BE2C (cell line): ENCODE data around the gene DROSHA.

Source experiments
- DNase-seq: peaks from one replicate; pipeline ENCODE4 v3.0.0-alpha.2; 2020
- H3K27me3 ChIP-seq: fragments of 250-450 bp; sonication (Bioruptor Pico); 2 replicates; pipeline ENCODE4 v1.5.1; 2020; ENCODE audit warnings: mild to moderate bottlenecking
- H3K36me3 ChIP-seq: fragments of 250-450 bp; sonication (Bioruptor Pico); 2 replicates; pipeline ENCODE4 v1.5.1; 2020; ENCODE audit warnings: mild to moderate bottlenecking
- H3K4me1 ChIP-seq: fragments of 250-450 bp; sonication (Bioruptor Pico); 2 replicates; pipeline ENCODE4 v1.5.1; 2020
- H3K4me3 ChIP-seq: 2 replicates; pipeline ENCODE4 v1.5.1; 2011; ENCODE audit warnings: low read depth, low read length
- H3K9me3 ChIP-seq: fragments of 250-450 bp; sonication (Bioruptor Pico); 2 replicates; pipeline ENCODE4 v1.5.1; 2020
- TF ChIP-seq, protein P1 (sequence below): IDR thresholded peaks from 2 replicates; pipeline ENCODE4 v1.5.1; 2012; ENCODE audit warnings: mild to moderate bottlenecking, low read depth, low read length

DROSHA gene

DNA sequence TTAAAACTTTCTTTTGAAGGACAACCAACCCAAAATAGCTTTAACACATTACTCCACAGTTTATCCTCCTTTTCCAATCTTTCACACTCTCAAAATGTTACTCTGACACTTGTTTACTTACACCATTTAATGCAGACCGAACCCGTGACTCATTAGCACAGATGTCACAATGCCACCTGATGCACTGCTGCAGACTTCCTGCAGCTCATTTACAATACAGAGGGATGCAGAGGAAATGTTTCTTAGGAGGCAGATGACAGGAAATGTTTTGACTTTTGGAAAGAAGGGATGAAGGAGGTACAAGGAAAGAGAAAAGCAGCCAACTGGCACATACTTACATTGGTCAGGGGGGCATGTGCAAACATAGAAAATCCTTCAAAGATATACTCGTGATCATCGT is 39.0 kb downstream of the DROSHA start:
- Histone ChIP-seq H3K9me3 (no peaks in the 10 kb centered on the region), H3K36me3 (peaks cover 75% of the 10 kb centered on the region), H3K27me3 (no peaks in the 10 kb centered on the region), H3K4me1 (no peaks in the 10 kb centered on the region), H3K4me3 (no peak overlapping the region)
- TF ChIP-seq, protein P1, sequence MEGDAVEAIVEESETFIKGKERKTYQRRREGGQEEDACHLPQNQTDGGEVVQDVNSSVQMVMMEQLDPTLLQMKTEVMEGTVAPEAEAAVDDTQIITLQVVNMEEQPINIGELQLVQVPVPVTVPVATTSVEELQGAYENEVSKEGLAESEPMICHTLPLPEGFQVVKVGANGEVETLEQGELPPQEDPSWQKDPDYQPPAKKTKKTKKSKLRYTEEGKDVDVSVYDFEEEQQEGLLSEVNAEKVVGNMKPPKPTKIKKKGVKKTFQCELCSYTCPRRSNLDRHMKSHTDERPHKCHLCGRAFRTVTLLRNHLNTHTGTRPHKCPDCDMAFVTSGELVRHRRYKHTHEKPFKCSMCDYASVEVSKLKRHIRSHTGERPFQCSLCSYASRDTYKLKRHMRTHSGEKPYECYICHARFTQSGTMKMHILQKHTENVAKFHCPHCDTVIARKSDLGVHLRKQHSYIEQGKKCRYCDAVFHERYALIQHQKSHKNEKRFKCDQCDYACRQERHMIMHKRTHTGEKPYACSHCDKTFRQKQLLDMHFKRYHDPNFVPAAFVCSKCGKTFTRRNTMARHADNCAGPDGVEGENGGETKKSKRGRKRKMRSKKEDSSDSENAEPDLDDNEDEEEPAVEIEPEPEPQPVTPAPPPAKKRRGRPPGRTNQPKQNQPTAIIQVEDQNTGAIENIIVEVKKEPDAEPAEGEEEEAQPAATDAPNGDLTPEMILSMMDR = no peak
- no peak for DNase-seq

DNA sequence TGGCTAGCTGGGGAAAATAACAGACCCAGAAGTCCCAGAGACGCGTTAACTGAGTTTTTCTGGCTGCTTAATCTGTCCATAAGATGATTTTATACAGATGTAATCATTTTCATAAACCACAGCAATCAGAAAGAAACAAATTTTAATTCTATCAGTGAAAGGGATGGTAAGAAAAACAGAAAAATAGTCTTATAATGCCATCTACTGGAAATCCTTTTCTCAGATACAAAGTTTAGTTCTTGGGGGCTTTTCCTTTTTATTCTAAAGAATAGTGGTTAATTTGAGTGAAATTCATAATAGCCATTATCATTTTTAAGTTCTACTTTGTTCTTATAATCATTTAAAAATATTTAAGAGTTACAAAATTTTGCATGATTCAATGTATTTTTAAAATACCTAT is 44.4 kb downstream of the DROSHA start:
- Histone ChIP-seq H3K36me3 (peaks cover 61% of the 10 kb centered on the region), H3K27me3 (no peaks in the 10 kb centered on the region), H3K9me3 (no peaks in the 10 kb centered on the region), H3K4me1 (no peaks in the 10 kb centered on the region), H3K4me3 (no peak overlapping the region)
- no peak for DNase-seq
- TF ChIP-seq, protein P1 = peak; percentile 14; the same call in 1 of the 2 replicates

DNA sequence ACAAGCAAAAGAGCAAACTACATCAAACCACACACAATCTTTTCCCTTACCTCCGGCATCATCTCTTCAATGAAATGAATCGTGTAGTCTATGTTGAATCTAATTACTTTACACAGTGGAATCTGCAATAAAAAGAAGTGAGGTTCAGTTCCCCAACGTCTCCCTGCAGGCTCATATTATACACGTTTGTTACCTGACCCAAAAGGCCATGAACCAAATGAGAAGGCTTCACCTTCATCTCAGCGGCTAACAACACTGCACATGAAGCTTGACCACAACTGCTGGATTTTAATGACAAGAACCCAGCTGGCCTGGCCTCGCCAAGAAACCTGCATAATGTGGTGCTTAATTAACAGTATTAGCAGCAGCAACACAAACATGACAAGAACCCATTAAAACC is 45.5 kb downstream of the DROSHA start:
- H3K9me3 ChIP-seq = no peaks in the 10 kb centered on the region
- DNase-seq = no peak
- peaks cover 61% of the 10 kb centered on the region for H3K36me3 ChIP-seq
- H3K4me1 ChIP-seq = no peaks in the 10 kb centered on the region
- H3K27me3 ChIP-seq = no peaks in the 10 kb centered on the region
- TF ChIP-seq, protein P1 = no peak
- H3K4me3 ChIP-seq = no peak overlapping the region

DNA sequence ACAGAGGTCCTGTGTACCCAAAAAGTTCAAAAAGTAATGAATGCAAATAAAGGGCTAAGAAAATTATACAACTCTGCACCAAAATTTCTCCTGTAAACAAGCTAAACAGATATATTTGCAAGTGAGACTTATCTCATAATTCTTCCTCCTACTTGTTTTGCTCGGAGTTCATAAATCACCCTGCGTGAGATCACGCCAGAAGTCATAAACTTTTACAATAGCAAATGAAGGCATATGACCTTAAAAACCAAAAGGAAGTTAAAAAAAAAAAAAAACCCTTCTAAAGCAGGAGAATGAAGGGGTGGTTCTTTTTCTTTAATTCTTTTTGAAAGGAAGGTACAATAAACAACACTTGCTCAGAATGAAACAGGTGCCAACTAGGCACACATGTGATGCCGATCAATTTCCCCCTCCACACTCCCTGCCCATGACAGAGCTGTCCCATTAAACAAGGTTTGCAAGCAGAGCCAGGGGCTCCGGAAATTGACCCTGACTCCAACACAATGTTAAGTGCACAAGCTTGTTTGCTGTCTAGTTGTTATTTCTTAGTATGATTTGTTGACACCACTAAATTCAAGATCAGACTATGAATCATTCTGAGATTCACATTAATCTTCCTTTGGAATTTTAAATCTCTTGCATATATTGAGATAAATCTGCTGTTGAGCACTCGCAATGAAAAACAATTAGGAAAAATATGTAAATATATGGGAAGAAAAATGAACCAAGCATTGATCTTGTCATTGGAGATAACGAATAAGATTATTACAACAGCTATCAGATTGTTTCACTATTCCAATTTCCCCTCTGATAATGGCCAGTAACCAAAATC is 46.3 kb downstream of the DROSHA start:
- no peak for DNase-seq
- Histone ChIP-seq H3K9me3 (no peaks in the 10 kb centered on the region), H3K36me3 (peaks cover 56% of the 10 kb centered on the region), H3K4me3 (no peak overlapping the region), H3K27me3 (no peaks in the 10 kb centered on the region), H3K4me1 (no peaks in the 10 kb centered on the region)
- TF ChIP-seq, protein P1 = no peak

DNA sequence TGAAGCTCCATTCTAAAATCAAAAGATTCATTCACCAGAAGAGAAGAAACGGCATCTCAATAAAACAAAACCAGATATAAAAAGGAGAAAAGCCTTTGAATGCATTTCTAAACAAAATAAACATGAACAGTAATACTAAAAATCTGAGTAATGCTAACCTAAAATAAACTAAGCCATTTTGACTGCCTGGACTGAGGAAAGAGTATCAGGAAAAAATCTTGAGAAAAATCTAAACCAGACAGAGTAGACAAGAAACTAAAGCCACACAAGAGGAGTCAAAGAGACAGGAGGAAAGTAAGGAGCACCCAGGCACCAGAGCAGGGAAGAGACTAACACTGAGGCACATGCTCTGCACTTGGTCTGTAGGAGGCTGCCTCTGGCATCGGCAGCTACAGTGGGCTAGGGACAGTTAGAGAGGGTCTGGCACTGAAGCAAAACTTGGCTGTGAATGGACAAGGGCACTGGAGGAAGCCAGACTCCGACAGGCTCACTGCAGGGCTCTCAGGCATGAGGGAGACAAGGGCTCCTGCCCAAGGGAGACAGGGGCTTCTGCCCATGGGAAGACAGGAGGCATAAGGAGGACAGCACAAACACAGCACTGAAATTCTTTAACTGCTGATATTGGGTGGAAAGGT is 50.2 kb downstream of the DROSHA start:
- no peaks in the 10 kb centered on the region for H3K9me3 ChIP-seq
- no peaks in the 10 kb centered on the region for H3K4me1 ChIP-seq
- no peaks in the 10 kb centered on the region for H3K27me3 ChIP-seq
- peaks cover 53% of the 10 kb centered on the region for H3K36me3 ChIP-seq
- TF ChIP-seq, protein P1 = no peak
- no peak for DNase-seq
- no peak overlapping the region for H3K4me3 ChIP-seq

DNA sequence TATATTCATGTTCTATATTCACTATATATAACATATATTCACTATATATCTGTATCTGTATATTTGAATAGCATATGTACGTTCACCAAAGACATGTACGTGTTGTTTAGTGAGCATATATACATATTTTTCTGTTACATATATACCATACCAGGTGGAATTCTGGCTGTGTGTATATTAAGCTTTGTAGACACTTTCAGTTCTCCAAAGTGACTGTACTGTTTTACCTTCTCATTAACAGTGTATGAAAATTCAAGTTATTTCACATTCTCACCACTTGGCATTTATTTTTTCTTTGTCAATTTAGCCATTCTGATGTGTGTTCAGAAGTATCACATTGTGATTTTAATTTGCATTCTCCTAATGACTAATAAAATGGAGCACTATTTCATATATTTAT is 52.2 kb downstream of the DROSHA start:
- Histone ChIP-seq H3K27me3 (no peaks in the 10 kb centered on the region), H3K4me3 (no peak overlapping the region), H3K9me3 (no peaks in the 10 kb centered on the region), H3K4me1 (no peaks in the 10 kb centered on the region), H3K36me3 (peaks cover 56% of the 10 kb centered on the region)
- DNase-seq = no peak
- TF ChIP-seq, protein P1 = no peak
